Endothelial cell of umbilical vein (primary cell): ENCODE measurements around the gene MGAT5.

Experiments
- EZH2 ChIP-seq: IDR thresholded peaks from 2 replicates; pipeline ENCODE4 v1.6.1; 2012; ENCODE audit warnings: borderline replicate concordance, low read depth, mild to moderate bottlenecking, moderate library complexity, low read length, inconsistent platforms; ENCODE audit not compliant: severe bottlenecking
- POLR2A ChIP-seq: IDR thresholded peaks from 2 replicates; pipeline ENCODE4 v1.6.1; 2012; ENCODE audit warnings: low read depth, mild to moderate bottlenecking, control low read depth, low read length

- TF ChIP-seq EZH2 (no peak), POLR2A (no peak)
Measured at GRCh38 chr2:134490559-134490958, 236.7 kb downstream of the MGAT5 start.
